Keratinocyte (primary cell): ENCODE data around the gene ZCCHC24.

Experiments
- EZH2 ChIP-seq: IDR thresholded peaks from one replicate; pipeline ENCODE4 v1.6.1; 2012; ENCODE audit warnings: inconsistent platforms, mild to moderate bottlenecking, low read length, moderate library complexity
- TF ChIP-seq, protein P1 (sequence below), 3 experiments: IDR thresholded peaks in 1 of 3; conservative IDR thresholded peaks in 1 of 3; optimal IDR thresholded peaks in 1 of 3; 2 replicates in 2 of 3; 3 replicates in 1 of 3; pipeline versions ENCODE3 to v1.5.1; 2011; ENCODE audit warnings: low read length in 3 of 3, mild to moderate bottlenecking in 3 of 3, moderate library complexity in 2 of 3, control low read depth in 1 of 3, inconsistent platforms in 1 of 3; ENCODE audit not compliant: insufficient read depth in 2 of 3; ENCODE audit errors: extremely low read depth in 1 of 3

DNA sequence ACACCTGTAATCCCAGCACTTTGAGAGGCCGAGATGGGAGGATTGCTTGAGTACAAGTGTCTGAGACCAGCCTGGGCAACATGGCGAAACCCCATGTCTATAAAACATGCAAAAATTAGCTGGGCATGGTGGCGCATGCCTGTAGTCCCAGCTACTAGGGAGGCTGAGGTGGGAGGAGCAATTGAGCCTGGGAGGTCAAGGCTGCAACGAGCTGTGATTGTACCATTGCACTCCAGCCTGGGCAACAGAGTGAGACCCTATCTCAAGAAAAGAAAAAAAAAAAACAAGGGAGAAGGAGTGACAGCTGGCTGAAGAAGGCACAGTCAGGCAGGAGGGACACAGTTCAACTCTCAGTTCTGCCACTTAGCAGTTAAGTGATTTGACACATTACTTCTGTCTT lies 26.4 kb upstream of the ZCCHC24 start:
- TF ChIP-seq, protein P1, sequence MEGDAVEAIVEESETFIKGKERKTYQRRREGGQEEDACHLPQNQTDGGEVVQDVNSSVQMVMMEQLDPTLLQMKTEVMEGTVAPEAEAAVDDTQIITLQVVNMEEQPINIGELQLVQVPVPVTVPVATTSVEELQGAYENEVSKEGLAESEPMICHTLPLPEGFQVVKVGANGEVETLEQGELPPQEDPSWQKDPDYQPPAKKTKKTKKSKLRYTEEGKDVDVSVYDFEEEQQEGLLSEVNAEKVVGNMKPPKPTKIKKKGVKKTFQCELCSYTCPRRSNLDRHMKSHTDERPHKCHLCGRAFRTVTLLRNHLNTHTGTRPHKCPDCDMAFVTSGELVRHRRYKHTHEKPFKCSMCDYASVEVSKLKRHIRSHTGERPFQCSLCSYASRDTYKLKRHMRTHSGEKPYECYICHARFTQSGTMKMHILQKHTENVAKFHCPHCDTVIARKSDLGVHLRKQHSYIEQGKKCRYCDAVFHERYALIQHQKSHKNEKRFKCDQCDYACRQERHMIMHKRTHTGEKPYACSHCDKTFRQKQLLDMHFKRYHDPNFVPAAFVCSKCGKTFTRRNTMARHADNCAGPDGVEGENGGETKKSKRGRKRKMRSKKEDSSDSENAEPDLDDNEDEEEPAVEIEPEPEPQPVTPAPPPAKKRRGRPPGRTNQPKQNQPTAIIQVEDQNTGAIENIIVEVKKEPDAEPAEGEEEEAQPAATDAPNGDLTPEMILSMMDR (optimal IDR thresholded peaks at IDR 0.05 in 1 of 3, IDR thresholded peaks at IDR 0.05 in 1 of 3, conservative IDR thresholded peaks at IDR 0.05 in 1 of 3; ENCODE audit: extremely low read depth in 1 of 3, insufficient read depth in 2 of 3, low read length in 3 of 3): no peak
- no peak for TF ChIP-seq EZH2
